ENCODE measurements around the gene CDHR1. TPM values are rescaled to one million over a fixed set of nuclear protein-coding genes. Genes with fewer than 3 reads are reported as not detected.

CDHR1 gene
- total and polyA plus RNA-seq, 7 donors: 0.03 to 0.37 TPM; not detected in 5

- Histone ChIP-seq H3K36me3 (ENCODE audit: insufficient read depth in 1 of 2, low read depth in 1 of 2) (no peaks in the 10 kb centered on the region), H3K9me3 (no peaks in the 10 kb centered on the region), H3K27ac (no peak overlapping the region), H3K27me3 (ENCODE audit: insufficient read depth in 3 of 3, low read length in 2 of 3) (peaks cover 0 to 56% (median 18%) of the 10 kb centered on the region in 3 donors), H3K4me3 (no peak overlapping the region), H3K4me1 (no peaks in the 10 kb centered on the region)
- DNase-seq: no peak
- TF ChIP-seq CTCF (IDR thresholded peaks at IDR 0.05): no peak
- WGBS, 3 donors: 16 to 28% (median 18%) methylated on average over 4 of the region's 4 CpGs
- ATAC-seq: no peak
- intact Hi-C loops (cut with DNase I): no loop called here
Observed at GRCh38 chr10:84196083-84196482, 1.7 kb downstream of the CDHR1 start.

- intact Hi-C loops (cut with DNase I): no loop called here
- no peak overlapping the region for H3K27ac ChIP-seq
- H3K27me3 ChIP-seq (ENCODE audit: insufficient read depth in 3 of 3, low read length in 2 of 3): peaks cover 0 to 48% (median 18%) of the 10 kb centered on the region in 3 donors
- no peak for TF ChIP-seq CTCF (IDR thresholded peaks at IDR 0.05)
- no peaks in the 10 kb centered on the region for H3K36me3 ChIP-seq (ENCODE audit: insufficient read depth in 1 of 2, low read depth in 1 of 2)
- no peaks in the 10 kb centered on the region for H3K9me3 ChIP-seq
- no peak overlapping the region for H3K4me3 ChIP-seq
- ATAC-seq (no peak), DNase-seq (no peak)
- WGBS, 3 donors: 28 to 50% (median 31%) methylated on average over 5 of the region's 5 CpGs
- H3K4me1 ChIP-seq: no peaks in the 10 kb centered on the region
Observed at GRCh38 chr10:84196941-84197340, 2.6 kb downstream of the CDHR1 start.

- DNase-seq (no peak), ATAC-seq (no peak)
- H3K4me3 ChIP-seq: no peak overlapping the region
- intact Hi-C loops (cut with DNase I): no loop called here
- no peaks in the 10 kb centered on the region for H3K36me3 ChIP-seq (ENCODE audit: insufficient read depth in 1 of 2, low read depth in 1 of 2)
- peaks cover 0 to 46% (median 18%) of the 10 kb centered on the region in 3 donors for H3K27me3 ChIP-seq (ENCODE audit: insufficient read depth in 3 of 3, low read length in 2 of 3)
- no peaks in the 10 kb centered on the region for H3K4me1 ChIP-seq
- H3K27ac ChIP-seq: no peak overlapping the region
- H3K9me3 ChIP-seq: no peaks in the 10 kb centered on the region
- no peak for TF ChIP-seq CTCF (IDR thresholded peaks at IDR 0.05)
- WGBS, 3 donors: 77 to 87% (median 83%) methylated on average over 5 of the region's 5 CpGs
Observed at GRCh38 chr10:84197643-84198042, 3.3 kb downstream of the CDHR1 start.

- intact Hi-C loops (cut with DNase I): no loop called here
- no peak for ATAC-seq
- Histone ChIP-seq H3K4me3 (no peak overlapping the region), H3K27ac (no peak overlapping the region), H3K4me1 (no peaks in the 10 kb centered on the region), H3K9me3 (no peaks in the 10 kb centered on the region), H3K36me3 (ENCODE audit: insufficient read depth in 1 of 2, low read depth in 1 of 2) (no peaks in the 10 kb centered on the region), H3K27me3 (ENCODE audit: insufficient read depth in 3 of 3, low read length in 2 of 3) (peaks cover 0 to 39% (median 18%) of the 10 kb centered on the region in 3 donors)
- 81 to 82% (median 82%) methylated on average over 7 of the region's 7 CpGs for WGBS, 3 donors
- no peak for TF ChIP-seq CTCF (IDR thresholded peaks at IDR 0.05)
- DNase-seq: no peak
Observed at GRCh38 chr10:84198206-84198915, 4.0 kb downstream of the CDHR1 start.
